ENCODE results near the gene SRPK3. TPM values are rescaled to one million over a fixed set of nuclear protein-coding genes. Genes with fewer than 3 reads are reported as not detected.

The SRPK3 gene
- total and polyA plus RNA-seq, 2 donors (not counting 1 experiment from before 2014, with no cell fraction given), result not detected

- H3K4me3 Mint-ChIP-seq, result peak overlapping the region; percentile 47
- H3K9me3 Mint-ChIP-seq (ENCODE audit: insufficient read depth), result no peaks in the 10 kb centered on the region
- Histone ChIP-seq H3K9ac (ENCODE audit: low read length) (peak overlapping the region; percentile 34), H3K4me1 (ENCODE audit: control insufficient read depth in 2 of 2, insufficient read depth in 2 of 2, low read length in 2 of 2) (peaks cover 4 to 23% of the 10 kb centered on the region in 2 donors), H4K20me1 (ENCODE audit: control insufficient read depth, insufficient read depth, low read length, poor library complexity, severe bottlenecking) (no peaks in the 10 kb centered on the region), H3K4me2 (replicated peaks; ENCODE audit: low read depth, low read length, poor library complexity, severe bottlenecking) (peak overlapping the region; percentile 72), H3K9me3 (ENCODE audit: control extremely low read depth in 1 of 3, control insufficient read depth in 2 of 3, insufficient read depth in 1 of 3, low read length in 2 of 3) (no peaks in the 10 kb centered on the region), H3K4me3 (ENCODE audit: control extremely low read depth in 1 of 5, extremely low read depth in 1 of 5, insufficient read depth in 1 of 5, low read depth in 2 of 5, low read length in 4 of 5) (peak overlapping the region in 4 of 5 experiments; percentile 13 to 45 (median 40)), H3K27ac (ENCODE audit: low read length in 2 of 2) (no peak overlapping the region), H3K36me3 (replicated peaks in 1 of 2; ENCODE audit: control extremely low read depth in 1 of 2, control insufficient read depth in 1 of 2, extremely low read depth in 1 of 2, insufficient read depth in 2 of 2, low read length in 1 of 2) (no peaks in the 10 kb centered on the region), H3K27me3 (replicated peaks in 1 of 4; ENCODE audit: control extremely low read depth in 1 of 4, control insufficient read depth in 3 of 4, insufficient read depth in 4 of 4, low read length in 3 of 4) (peaks cover 0 to 35% (median 4%) of the 10 kb centered on the region in 4 experiments), H2AFZ (ENCODE audit: insufficient read depth, low read depth, low read length, poor library complexity, severe bottlenecking) (peak overlapping the region; percentile 35), H3K79me2 (ENCODE audit: control insufficient read depth, insufficient read depth, low read length) (no peaks in the 10 kb centered on the region)
- DNase-seq, result peak; percentile 64
- ChIA-PET POLR2A (interaction anchor here (0.7 kb wide), 1 partner anchor 21 kb away, joined by 3 read pairs; no protein-coding TSS in a partner anchor), CTCF (no interaction called here)
- intact Hi-C loops (cut with micrococcal nuclease), result no loop called here
- TF ChIP-seq EZH2 (IDR thresholded peaks at IDR 0.05; ENCODE audit: borderline replicate concordance, insufficient read depth, low read depth, low read length, poor library complexity, severe bottlenecking) (no peak), CTCF (IDR thresholded peaks at IDR 0.05) (no peak)
- peak; percentile 81 for ATAC-seq (ENCODE audit: low read depth)
- H3K4me1 Mint-ChIP-seq, result peaks cover 16% of the 10 kb centered on the region
- WGBS (ENCODE audit: insufficient coverage), result 10% methylated on average over 58 of the region's 67 CpGs
- no peak overlapping the region for H3K27ac Mint-ChIP-seq
- H3K27me3 Mint-ChIP-seq, result peaks cover 20% of the 10 kb centered on the region
These were observed 37.9 kb downstream of the SRPK3 start for GRCh38 chrX:153818571-153819383.

Data from B cell (primary cell).